Osteoblast (primary cell): ENCODE results near the gene ADARB1. TPM values are rescaled to one million over a fixed set of nuclear protein-coding genes. Genes with fewer than 3 reads are reported as not detected.

Experiments used
- DNase-seq: peaks from one replicate; pipeline ENCODE4 v3.0.0; 2011; ENCODE audit warnings: low spot score, mixed read lengths; ENCODE audit not compliant: insufficient read length; ENCODE audit errors: missing footprints
- H2AFZ ChIP-seq: 2 replicates; pipeline ENCODE4 v1.6.0; 2011; ENCODE audit warnings: mild to moderate bottlenecking, low read length
- H3K27ac ChIP-seq: 2 replicates; pipeline ENCODE4 v1.5.1; 2011; ENCODE audit warnings: mild to moderate bottlenecking, low read depth, low read length, moderate library complexity
- H3K27me3 ChIP-seq: 2 replicates; pipeline ENCODE4 v1.6.0; 2012; ENCODE audit warnings: mild to moderate bottlenecking, control low read depth, inconsistent platforms, low read length, moderate library complexity; ENCODE audit not compliant: insufficient read depth
- H3K36me3 ChIP-seq: 2 replicates; pipeline ENCODE4 v1.5.1; 2011; ENCODE audit warnings: mild to moderate bottlenecking, low read length, control low read depth, moderate library complexity; ENCODE audit not compliant: insufficient read depth
- H3K4me1 ChIP-seq: 2 replicates; pipeline ENCODE4 v1.5.1; 2011; ENCODE audit warnings: mild to moderate bottlenecking, low read length, control low read depth, moderate library complexity; ENCODE audit not compliant: insufficient read depth
- H3K4me2 ChIP-seq: 2 replicates; pipeline ENCODE4 v1.6.0; 2011; ENCODE audit warnings: mild to moderate bottlenecking, low read length; ENCODE audit not compliant: insufficient read depth
- H3K4me3 ChIP-seq: fragments of 200-600 bp; sonication (generic); 3 replicates; pipeline ENCODE4 v1.5.1; 2012; ENCODE audit warnings: mild to moderate bottlenecking, low read length, inconsistent platforms; ENCODE audit not compliant: insufficient read depth
- H3K79me2 ChIP-seq: 2 replicates; pipeline ENCODE4 v1.6.0; 2012; ENCODE audit warnings: mild to moderate bottlenecking, low read length, control low read depth, inconsistent platforms; ENCODE audit not compliant: insufficient read depth
- H3K9me3 ChIP-seq: 2 replicates; pipeline ENCODE4 v1.5.1; 2011; ENCODE audit warnings: low read depth, low read length, control low read depth
- H4K20me1 ChIP-seq: 2 replicates; pipeline ENCODE4 v1.6.0; 2012; ENCODE audit warnings: mild to moderate bottlenecking, low read length, control low read depth; ENCODE audit not compliant: insufficient read depth
- CTCF ChIP-seq: IDR thresholded peaks from 2 replicates; pipeline ENCODE4 v1.5.1; 2011; ENCODE audit warnings: mild to moderate bottlenecking, low read depth, low read length, moderate library complexity; ENCODE audit errors: extremely low read depth
- total RNA-seq: library from RNA; depleted of rRNA; stranded (reverse); fragments of >200 nt; gene quantifications from 2 replicates; pipeline ENCODE4 v1.2.3, GENCODE V29; 2012

ADARB1 gene
- total RNA-seq, 1 donor = 19.5 TPM

GRCh38 chr21:45156459-45156858 lies 82.1 kb downstream of the ADARB1 start:
- no peak overlapping the region for H2AFZ ChIP-seq
- no peaks in the 10 kb centered on the region for H3K27me3 ChIP-seq
- H3K79me2 ChIP-seq = no peaks in the 10 kb centered on the region
- peaks cover 22% of the 10 kb centered on the region for H3K4me1 ChIP-seq
- H3K36me3 ChIP-seq = no peaks in the 10 kb centered on the region
- no peak overlapping the region for H3K4me2 ChIP-seq
- no peak for DNase-seq
- H3K9me3 ChIP-seq = no peaks in the 10 kb centered on the region
- no peak for TF ChIP-seq CTCF
- H3K4me3 ChIP-seq = no peak overlapping the region
- H3K27ac ChIP-seq = no peak overlapping the region
- peaks cover 13% of the 10 kb centered on the region for H4K20me1 ChIP-seq

GRCh38 chr21:45157932-45158331 lies 83.6 kb downstream of the ADARB1 start:
- no peaks in the 10 kb centered on the region for H3K9me3 ChIP-seq
- no peaks in the 10 kb centered on the region for H3K27me3 ChIP-seq
- H3K36me3 ChIP-seq = no peaks in the 10 kb centered on the region
- no peak overlapping the region for H2AFZ ChIP-seq
- no peak overlapping the region for H3K4me2 ChIP-seq
- H3K4me3 ChIP-seq = no peak overlapping the region
- H3K4me1 ChIP-seq = peaks cover 22% of the 10 kb centered on the region
- H3K27ac ChIP-seq = no peak overlapping the region
- peaks cover 13% of the 10 kb centered on the region for H4K20me1 ChIP-seq
- no peaks in the 10 kb centered on the region for H3K79me2 ChIP-seq
- no peak for TF ChIP-seq CTCF
- no peak for DNase-seq

- Histone ChIP-seq H4K20me1 (peaks cover 13% of the 10 kb centered on the region), H3K27ac (no peak overlapping the region), H3K4me3 (no peak overlapping the region), H3K27me3 (no peaks in the 10 kb centered on the region), H3K9me3 (no peaks in the 10 kb centered on the region), H3K4me2 (no peak overlapping the region), H2AFZ (no peak overlapping the region), H3K36me3 (no peaks in the 10 kb centered on the region), H3K4me1 (peaks cover 20% of the 10 kb centered on the region), H3K79me2 (no peaks in the 10 kb centered on the region)
- no peak for TF ChIP-seq CTCF
- DNase-seq = no peak
These were observed 84.4 kb downstream of the ADARB1 start for GRCh38 chr21:45158491-45159423.

- Histone ChIP-seq H3K4me1 (peaks cover 14% of the 10 kb centered on the region), H3K79me2 (no peaks in the 10 kb centered on the region), H3K27me3 (no peaks in the 10 kb centered on the region), H3K4me2 (no peak overlapping the region), H2AFZ (no peak overlapping the region), H3K4me3 (no peak overlapping the region), H4K20me1 (peaks cover 6% of the 10 kb centered on the region), H3K27ac (no peak overlapping the region), H3K9me3 (no peaks in the 10 kb centered on the region), H3K36me3 (no peaks in the 10 kb centered on the region)
- no peak for TF ChIP-seq CTCF
- DNase-seq = no peak
These were observed 85.8 kb downstream of the ADARB1 start for GRCh38 chr21:45160198-45160597.
